Activated CD4-positive, alpha-beta T cell treated with anti-CD3 and anti-CD28 coated beads, Interleukin-2, amount 50 U/mL, for 1 hour (primary cell): Measurements from ENCODE around the gene ZNF804A.
"Not testable (repeated sequence)": the region's sequence is repeated elsewhere in the genome, so short reads cannot be mapped to it uniquely, and the experiment has no call there.

Experiments used
- DNase-seq: peaks from one replicate; pipeline ENCODE4 v3.0.0-alpha.2; 2020

Gene ZNF804A

DNA sequence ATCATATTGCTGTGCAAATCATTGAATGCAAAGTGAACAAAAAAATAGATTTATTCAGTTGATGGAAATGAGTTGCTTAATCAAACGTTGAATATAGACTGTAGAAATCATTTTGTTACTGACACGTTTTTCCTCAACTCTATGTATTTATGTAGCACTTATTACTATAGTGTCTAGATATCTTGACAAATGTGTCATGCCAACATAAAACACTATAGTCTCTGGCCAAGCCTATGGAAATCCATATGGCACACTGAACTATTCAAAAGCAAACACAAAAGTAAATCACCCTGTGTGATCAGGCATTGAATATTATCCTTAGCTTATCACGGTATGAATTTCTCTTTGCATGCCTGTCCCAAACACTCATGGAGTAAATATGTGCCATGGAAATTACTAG, 131.3 kb downstream of the ZNF804A start:
- no peak for DNase-seq

DNA sequence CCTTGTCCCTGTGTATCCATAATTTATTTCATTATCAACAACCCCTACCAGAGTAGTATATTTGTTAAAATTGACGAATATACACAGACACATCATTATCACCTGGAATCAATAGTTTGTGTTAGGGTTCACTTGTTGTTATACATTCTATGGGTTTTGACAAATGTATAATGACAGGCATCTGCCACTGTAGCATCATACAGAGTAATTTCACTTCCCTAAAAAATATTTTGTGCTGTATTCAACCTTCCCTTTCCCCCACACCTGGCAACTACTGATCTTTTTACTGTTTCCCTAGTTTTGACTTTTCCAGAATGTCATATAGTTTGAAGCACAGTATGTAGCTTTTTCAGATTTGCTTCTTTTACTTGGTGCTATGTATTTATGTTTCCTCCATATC, 132.0 kb downstream of the ZNF804A start:
- no peak for DNase-seq

DNA sequence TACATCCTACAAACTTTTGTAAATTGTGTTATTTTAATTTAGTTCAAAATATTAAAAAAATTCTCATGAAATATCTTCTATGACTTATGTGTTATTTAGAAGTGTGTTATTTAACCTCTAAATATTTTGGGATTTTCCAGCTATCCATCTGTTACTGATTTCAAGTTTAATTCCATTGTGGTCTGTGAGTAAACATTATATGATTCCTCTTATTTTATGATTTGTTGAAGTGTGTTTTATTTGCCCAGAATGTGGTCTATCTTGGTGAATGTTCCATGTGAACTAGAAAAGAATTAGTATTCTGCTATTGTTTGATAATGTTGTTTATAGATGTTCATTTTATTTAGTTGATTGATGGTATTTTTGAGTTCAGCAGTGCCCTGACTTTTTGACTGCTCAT, 136.0 kb downstream of the ZNF804A start:
- no peak for DNase-seq

DNA sequence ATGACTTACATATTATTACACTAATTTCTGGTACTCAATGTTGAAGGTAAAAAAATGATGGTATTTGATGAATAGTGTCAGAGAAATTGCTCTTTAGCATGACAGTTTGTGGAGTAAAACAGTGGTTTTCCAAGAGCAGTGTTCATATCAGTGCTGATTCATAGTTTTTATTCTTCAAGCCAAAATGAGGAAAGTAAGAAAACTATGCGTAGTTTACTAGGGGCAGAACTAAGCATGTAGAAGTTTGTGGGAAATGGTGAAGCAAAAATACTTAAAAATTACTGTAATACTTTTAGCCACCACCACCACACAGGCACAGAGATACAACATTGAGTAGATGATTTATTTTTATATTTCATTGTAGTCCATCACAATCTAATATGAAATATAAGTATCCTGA, 137.3 kb downstream of the ZNF804A start:
- no peak for DNase-seq

DNA sequence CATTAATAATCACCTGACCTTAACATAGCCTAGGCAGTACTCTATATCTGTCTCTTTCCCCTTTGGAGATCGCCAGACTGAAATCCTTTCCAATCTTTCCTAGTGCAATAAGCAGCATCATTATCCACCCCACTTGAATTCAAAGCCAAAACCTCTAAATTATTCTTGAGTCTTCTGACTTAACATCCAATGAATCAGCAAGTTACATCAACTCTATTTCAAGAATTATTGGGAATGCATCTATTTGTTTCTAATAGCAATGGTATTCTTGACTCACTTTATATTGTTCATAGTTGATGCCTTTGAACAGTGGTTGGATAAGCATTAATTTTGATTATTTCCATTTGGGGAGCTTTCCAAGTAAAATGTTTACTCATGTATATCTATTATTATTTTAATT, 144.8 kb downstream of the ZNF804A start:
- DNase-seq: no peak

DNA sequence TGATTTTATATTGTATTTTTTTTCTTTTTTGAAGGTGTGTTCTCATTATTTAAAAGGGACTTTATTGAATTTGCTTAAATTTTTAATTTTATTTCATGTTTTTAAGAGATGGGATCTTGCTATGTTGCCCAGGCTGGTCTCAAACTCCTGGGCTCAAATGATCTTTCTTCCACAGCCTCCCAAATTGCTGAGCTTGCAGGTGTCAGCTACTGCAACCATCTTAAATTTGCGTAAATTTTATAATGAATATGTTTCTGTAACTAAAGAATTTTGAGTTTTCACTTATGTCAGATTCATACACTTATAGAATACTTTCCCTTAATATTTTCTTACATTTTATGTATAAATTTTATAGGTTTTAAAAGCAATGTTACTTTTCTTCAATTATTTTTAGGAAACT, 157.8 kb downstream of the ZNF804A start:
- no peak for DNase-seq

DNA sequence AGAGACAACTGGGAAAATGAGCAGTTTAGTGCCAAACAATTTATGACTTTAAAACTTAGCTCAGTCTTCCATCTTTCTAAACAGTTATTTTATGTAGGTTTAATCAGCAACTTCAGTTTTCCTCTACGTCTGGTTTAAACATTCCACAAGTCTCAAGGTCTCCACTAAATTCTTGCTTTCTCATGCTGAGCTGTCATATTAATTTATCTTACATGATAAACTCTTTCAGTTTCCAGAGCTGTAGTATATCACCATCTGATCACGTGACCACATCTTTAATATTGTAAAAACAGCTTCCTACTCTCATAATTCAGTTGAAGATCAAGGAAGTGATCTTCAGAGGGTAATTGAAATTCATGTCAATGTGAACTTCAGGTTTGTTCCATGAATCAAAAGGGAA, 158.6 kb downstream of the ZNF804A start:
- DNase-seq: no peak

DNA sequence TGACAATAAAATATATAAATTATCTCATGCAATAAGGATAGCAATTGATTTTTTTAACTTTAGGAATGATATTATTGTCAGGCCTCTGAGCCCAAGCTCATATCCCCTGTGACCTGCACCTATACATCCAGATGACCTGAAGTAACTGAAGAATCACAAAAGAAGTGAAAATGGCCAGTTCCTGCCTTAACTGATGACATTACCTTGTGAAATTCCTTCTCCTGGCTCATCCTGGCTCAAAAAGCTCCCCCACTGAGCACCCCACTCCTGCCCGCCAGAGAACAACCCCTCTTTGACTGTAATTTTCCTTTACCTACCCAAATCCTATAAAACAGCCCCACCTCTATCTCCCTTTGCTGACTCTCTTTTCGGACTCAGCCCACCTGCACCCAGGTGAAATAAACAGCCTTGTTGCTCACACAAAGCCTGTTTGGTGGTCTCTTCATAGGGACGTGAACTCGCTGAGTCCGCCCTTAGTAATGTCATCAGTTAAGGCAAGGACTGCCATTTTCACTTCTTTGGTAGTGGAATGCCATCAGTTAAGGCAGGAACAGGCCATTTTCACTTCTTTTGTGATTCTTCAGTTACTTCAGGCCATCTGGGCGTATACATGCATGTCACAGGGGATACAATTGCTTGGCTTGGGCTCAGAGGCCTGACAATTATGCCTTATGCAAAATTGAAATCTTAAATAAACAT, 161.4 kb downstream of the ZNF804A start:
- DNase-seq: not testable (repeated sequence)

DNA sequence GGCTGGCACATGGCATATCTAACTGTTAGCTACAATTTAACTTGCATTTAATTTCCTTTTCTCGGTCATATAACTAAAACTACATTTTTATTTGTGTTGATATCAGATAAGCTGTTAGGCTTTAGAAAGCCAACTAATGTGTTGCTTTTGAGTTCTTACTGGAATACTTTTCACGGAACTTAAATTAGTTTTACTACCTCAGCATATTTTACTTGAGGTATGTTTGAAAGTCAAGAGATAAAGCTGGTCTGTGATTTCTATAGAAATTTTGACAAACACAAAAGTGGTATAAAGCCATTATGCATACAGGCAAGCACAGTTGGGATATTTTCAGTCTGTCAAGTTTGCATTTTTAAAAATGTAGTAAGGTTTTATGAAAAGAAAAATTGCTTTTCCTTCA, 162.6 kb downstream of the ZNF804A start:
- DNase-seq: no peak

DNA sequence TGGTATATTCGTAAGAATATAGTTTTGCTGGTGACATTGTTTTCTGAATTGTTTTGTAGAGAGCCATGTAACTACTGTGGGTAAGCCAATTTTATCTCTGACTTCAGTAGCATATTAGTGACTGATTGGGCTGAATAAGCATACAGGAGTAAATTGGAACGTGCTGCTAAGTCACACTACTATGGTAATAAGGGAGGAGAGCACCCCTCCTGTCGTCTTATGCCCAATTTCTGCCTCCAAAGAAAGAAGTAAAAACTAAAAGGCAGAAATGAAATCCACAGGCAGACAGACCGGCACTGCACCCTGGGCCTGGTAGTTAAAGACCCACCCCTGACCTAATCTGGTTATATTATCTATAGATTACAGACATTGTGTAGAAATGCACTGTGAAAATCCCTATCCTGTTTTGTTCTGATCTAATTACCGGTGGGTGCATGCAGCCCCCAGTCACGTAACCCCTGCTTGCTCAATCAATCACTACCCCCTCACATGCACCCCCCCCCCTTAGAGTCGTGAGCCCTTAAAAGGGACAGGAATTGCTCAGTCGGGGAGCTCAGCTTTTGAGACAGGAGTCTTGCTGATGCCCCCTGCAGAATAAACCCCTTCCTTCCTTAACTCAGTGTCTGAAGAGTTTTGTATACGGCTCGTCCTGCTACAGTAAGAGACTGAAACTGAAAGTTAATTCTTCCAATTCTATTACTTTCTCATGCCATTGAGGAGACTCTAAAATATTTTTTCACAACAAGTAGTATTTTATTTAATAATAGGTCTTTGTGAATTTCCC, 167.0 kb downstream of the ZNF804A start:
- DNase-seq: no peak

DNA sequence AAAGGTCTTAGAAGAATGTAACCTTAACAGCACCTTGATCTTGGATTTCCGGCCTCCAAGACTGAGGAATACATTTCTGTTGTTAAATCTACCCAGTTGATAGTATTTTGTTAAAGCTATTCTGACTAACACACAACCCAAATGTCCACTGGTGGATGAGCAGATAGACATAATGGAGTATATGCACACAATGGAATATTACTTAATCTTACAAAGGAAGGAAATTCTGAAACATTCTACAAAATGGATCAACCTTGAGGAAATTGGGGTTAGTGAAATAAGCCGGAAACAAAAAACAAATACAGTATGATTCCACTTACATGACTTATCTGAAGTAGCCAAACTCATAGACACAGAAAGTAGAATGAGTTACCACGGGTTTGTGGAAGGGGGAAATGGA, 168.7 kb downstream of the ZNF804A start:
- no peak for DNase-seq

DNA sequence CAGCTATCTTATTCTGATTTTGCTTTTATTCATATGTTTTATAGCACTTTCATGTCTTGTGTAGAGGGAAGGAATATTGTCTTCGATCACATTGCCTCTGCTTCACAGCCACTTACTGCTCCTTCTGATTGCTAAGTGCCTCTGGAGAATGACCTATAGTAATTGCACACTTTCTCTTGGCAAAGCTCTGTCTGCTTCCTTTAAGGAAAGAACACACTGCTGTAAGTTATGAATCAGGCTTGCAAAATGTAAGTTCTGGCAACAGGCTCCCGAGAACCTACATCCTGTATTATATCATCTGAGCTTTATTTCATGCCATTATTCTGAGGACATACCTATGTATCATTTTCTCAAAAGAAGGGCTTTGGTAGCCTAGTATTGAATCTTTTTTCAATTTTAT, 170.7 kb downstream of the ZNF804A start:
- no peak for DNase-seq

DNA sequence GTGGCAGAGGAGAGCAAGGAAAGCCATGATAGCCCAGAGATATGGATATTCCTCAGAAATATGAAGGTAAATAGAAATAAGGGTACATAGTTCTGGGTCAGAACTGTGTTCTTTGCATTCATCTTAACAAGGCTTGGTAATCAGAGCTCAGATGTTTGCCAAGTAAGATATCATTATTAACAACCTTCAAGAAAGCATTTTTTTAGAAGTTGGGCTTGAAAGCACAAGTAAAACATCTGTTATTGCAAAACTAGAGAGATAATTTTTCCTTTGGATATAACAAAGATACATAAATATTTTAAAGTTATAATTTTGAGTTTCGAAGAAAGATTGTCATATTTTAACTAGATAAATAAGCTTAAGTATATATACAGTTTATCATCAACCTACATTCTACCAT, 171.4 kb downstream of the ZNF804A start:
- no peak for DNase-seq

DNA sequence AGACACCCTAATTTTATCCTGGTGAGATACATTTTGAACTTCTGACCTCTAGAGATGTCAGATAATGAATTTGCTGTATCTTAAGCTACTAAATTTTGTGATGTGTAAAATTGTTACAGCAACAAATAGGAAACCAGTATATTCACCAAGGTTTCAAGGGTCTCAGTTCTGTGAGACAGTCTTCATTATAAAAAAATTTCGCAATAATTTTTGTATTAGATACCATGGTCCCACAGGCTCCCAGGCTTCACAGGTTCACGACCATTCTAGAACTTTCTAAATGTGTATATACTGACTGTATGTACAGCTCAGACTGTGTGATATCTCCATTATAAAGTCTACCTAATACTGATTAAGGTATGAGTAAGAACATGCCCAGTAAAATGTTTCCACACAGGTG, 181.4 kb downstream of the ZNF804A start:
- DNase-seq: no peak

DNA sequence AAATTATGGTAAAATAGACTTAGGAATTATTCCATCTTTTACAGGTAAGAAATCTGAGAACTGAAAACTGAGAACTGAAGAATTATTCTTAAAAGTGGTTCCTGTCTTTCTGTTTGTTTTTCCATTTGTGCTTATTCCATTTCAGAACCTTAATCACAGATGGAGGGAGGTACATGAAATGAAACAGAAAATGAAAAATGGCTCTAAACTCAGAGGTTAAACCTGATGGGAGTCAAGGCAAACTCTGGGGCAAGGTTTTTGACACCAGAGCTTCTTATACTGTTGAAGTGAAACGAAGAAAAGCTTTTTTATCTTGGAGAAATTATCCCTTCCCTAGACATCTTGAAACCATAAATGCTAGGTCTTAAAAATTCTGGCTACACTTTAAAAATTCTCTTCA, 182.1 kb downstream of the ZNF804A start:
- no peak for DNase-seq

DNA sequence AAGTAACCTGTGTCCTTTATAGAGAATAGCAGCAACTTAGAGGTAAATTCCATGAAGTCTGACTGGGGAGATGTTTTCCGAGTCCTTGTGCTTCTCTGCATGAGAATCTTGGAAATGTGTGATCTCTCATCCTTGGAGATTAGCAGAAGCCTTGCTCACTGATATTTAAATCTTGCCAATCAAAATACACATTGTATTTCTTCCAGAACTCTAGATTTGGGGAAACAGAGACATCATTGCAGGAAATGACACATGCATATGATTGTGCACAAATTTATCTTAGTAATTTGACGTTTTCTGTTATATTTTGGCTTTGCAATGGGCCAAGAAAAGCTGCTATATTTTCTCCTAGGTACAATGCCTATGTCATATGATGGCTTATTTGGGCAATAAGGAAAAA, 182.6 kb downstream of the ZNF804A start:
- DNase-seq: no peak

DNA sequence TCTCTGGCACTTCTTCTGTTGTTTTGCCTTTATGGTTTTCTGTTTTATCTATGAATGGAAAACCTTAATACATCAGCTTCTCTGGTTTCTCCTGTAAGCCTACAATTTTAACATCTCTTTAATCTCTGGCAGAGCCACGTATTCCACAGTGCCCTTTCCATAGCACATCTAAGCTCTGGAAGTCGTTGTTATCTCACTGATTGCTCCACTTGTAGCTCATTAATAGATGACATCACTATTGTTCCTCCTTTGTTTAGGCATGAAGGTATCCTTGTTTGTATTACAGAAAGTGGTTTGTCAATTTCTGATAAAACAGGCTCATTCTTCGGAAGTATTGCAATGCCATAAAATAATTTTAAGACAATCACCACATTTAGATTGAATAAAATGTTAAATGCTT, 185.2 kb downstream of the ZNF804A start:
- DNase-seq: no peak

DNA sequence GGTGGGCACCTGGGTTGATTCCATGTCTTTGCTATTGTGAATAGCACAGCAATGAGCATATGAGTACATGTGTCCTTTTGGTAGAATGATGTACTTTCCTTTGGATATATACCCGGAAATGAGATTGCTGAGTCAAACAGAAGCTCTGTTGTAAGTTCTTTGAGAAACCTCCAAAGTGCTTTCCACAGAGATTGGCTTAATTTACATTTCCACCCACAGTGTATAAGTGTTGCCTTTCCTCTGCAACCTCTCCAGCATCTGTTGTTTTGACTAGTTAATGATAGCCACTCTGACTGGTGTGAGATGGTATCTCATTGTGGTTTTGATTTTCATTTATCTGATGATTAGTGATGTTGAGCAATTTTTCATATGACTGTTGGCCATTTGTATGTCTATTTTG, 194.8 kb downstream of the ZNF804A start:
- no peak for DNase-seq

DNA sequence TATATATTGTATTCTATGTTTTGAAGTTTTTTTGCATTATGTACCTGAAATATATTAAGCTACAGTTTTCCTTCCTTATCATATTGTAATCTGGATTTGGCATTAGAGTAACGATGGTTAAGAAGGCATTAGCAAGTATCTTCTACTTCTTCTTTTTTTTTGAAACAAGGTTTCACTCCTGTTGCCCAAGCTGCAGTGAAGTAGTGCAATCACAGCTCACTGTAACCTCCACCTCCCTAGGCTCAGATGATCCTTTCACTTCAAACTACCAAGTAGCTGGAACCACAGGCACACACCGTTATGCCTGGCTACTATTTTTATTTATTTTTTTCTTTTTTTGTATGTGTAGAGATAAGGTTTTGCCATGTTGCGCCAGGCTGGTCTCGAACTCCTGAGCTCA, 201.1 kb downstream of the ZNF804A start:
- DNase-seq: no peak

DNA sequence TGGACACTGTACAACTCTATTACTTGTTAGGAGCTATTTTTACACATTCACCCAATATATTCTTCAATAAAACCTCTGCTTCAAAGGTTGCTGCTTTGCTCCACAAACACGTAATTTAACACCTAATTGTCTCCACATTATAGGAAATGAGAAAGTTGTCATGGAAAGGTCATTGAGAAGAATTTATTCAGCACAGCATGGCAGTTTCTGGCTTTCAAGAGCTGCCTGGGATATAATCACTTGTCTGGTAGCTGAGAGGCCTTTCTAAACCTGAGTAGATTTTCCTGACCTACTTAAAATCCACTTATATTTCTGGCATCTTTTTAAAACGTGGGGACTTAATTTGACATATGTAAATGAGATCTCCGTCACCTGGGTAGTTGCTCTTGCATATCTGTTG, 216.1 kb downstream of the ZNF804A start:
- DNase-seq: no peak

DNA sequence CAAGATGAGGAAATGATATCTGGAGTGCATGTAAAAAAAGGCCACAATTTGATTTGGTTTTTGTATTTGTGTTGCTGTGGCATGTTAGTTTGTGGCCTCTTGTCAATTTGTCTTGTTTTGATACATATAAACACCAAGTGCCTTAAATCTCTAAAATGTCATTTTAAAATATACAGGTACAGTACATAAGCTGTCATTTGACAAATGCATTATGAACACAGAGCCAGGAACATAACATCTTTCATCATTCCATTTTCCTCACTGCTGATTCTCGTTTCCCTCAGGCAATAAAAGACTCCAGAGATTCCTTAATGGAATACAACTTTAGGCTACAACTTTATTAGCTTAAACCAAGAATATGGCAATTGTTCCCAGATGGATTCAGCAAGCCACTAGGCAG, 217.5 kb downstream of the ZNF804A start:
- DNase-seq: no peak

DNA sequence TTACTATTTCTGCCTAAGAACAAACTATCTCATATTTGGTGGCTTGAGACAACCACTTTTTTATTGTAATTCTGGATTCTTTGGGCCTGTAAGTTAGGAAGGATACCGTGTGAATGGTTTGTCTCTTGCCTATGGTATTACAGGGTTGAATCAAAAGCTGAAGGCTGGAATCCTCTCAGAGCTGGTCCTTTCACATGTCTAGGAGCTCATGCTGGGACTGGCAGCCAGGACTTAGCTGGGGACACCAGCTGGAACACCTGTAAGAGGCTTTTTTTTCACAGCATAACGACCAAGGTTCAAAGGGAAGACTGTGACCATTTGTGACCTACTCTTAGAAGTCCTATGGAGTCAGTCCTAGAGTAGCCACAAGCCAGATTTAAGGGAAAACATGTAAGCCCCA, 226.3 kb downstream of the ZNF804A start:
- no peak for DNase-seq

DNA sequence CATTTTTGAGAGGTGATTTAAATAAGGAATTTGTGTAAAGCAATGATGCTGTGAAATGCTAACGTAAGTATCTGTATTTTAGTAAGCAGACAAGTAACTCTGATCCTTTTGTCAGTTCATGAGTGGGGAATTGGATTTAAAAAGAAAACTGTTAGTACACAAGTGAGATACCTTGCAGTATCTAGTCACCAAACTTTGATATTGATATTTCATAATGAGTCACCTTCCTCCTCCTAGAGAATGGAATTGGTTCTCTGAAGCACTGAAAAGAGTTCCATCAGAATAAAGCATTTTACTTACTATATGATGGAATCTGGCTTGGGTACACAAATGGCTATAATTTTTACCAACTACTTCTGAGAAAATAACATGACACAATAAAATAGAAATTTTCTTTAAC, 232.2 kb downstream of the ZNF804A start:
- no peak for DNase-seq

DNA sequence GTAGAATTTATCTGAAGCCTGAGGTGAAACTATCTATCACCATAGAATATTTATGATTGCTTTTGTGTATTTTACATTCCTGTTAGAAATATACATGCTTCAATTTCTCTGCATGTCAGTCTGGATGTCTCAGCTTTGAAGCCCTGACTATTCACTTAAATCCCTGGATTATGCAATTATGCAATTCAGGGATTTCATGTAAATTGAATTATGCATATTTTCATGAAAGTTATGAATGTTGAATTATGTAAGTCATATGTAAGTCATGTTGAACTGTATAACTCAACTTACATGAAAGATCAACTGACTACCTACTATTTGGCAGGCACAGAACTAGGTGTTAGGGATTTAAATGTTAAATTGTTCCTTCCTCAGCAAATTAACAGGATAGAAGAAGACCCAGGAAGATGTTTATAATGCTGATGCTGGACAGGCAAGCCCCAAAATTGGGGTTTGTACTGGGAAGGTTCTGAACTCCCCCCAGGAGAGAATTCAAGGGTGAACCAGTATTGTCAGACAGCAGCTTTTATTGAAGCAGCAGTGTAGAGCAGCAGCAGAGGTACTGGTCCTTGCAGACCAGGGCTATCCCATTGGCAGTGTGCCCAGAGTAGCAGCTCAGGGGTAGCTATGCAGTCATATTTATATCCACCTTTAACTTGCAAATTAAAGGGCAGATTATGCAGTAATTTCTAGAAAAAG, 236.5 kb downstream of the ZNF804A start:
- DNase-seq: no peak
